ENCODE results near the gene TRIM43B.
A peak's percentile ranks its signal among the peaks of the same experiment; 100 is the strongest.
"Not testable (repeated sequence)": the region's sequence is repeated elsewhere in the genome, so short reads cannot be mapped to it uniquely, and the experiment has no call there.

Gene TRIM43B

DNA sequence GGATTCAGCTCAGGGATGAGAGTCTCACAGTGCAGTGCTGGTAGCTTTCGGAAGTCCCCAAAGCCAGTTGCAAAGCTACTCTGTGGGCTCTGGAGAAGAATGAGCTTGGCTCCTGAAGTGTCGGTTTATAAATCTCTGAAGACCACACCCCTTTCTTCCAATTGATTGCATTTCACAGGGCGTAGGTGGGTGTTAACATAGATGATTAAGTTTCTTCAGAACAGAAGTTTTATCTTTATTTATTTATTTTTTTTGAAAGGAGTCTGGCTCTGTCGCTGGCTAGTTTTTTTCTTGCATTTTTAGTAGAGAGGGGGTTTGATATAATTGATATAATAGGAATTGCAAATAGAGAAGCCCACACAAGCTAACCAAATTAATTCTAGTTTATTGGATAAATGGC lies at the start of gene TRIM43B:
Gene TRIM43B (minus strand): TSS at position 101 of the 400 bp plus-strand sequence. CDS start 2,040 bp downstream, outside the sequence.
- not testable (repeated sequence) for DNase-seq (ENCODE audit: low spot score)

- no peak for DNase-seq (ENCODE audit: low spot score)
Measured at GRCh38 chr2:95531254-95531771, 46.8 kb upstream of the TRIM43B start.

- no peak for DNase-seq (ENCODE audit: low spot score)
Measured at GRCh38 chr2:95530734-95531133, 46.2 kb upstream of the TRIM43B start.

DNA sequence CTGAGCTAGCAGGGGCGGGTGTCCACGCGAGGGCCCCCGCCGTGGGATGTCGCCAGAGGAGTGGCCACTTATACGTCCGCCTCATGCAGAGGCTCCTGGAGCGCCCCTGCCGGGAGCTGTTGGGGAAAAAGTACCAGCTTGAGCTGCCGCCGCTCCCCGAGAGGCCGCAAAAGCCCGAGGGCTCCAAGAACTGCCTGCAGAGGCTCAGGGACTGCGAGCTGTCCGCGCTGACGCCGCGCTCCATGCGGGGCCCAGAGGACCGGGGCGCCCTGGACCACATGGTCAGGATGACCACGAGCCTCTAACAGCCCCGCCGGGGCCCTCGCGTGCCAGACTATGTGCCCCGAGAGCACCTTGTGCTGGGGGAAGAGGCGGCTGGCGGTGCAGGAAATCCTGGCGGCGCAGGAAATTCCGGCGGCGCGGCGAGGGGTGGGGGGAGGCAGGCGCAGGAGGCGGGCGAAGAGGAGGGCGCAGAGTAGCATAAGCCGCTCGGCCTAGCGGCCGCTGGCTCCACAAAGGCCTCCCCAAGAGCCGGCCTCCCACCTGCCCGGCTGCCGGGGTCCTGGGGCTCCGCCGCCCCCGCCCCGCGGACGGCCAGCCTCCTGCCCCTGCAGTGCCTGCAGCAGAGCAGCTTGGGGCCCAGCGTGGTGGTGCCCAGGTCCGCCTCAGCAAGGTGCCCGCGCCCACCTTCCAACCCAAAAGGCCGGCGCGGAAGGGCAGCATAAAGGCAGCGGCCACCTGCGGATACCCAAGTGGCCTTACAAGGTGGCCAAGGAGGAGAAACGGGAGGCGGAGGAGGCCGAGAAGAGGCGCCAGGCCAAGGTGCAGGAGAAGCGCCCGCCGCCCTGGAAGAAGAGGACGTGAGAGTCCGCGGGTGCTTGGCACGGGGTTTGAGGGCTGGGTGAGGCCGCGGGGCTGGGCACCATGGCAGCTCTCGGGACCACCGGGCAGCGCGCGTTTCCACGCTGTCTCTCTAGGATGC lies 42.1 kb upstream of the TRIM43B start:
- DNase-seq (ENCODE audit: low spot score), result peak; percentile 72

DNA sequence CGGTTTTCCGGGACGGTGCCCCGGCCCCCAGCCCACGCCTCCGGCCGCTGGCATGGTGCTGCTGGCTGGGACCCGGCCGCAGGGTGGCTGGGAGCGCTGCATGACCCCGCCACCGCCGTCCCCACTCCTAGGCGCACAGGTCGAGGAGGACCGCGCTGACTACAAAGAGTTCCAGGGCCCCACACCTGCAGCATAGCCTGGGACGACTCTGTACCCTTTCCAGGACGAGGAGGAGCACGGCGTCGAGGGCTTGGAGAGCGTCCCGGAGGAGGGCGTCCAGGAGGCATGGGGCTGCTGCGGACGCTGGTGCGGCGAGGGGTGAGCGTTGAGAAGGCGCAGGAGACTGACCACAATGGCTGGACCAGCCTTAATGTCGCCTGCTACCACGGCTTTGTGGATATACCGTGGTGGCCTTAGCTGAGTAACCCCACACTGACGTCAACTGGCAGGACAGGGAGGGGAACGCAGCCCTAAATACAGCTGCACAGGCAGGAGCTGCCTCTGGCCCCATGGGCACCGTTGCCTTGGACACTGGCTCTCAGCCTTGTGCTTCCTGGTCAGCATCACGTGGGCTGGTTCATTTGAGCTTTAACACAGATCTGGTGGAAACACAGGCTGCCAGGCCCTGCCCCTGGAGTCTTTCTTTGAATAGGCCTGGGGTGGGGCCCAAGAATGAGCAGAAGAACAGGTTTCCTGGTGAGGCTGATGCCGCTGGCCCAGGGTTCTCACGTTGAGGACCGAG lies 40.9 kb upstream of the TRIM43B start:
- DNase-seq (ENCODE audit: low spot score), result peak; percentile 26

- no peak for DNase-seq (ENCODE audit: low spot score)
Measured at GRCh38 chr2:95524195-95524594, 39.6 kb upstream of the TRIM43B start.

DNA sequence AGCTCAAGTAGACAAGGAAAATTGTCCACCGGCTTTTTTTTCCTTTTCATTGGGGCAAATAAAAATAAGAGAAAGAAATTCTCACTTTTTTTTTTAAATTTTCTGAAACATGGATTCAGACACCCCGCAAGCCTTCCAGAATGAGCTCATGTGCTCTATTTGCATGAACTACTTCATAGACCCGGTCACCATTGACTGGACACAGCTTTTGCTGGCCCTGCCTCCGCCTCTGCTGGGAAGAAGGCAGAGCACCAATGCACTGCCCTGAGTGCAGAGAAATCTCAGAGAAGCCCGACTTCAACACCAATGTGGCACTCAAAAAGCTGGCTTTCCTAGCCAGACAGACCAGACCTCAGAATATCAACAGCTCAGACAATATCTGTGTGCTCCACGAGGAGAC lies 30.2 kb upstream of the TRIM43B start:
- no peak for DNase-seq (ENCODE audit: low spot score)

DNA sequence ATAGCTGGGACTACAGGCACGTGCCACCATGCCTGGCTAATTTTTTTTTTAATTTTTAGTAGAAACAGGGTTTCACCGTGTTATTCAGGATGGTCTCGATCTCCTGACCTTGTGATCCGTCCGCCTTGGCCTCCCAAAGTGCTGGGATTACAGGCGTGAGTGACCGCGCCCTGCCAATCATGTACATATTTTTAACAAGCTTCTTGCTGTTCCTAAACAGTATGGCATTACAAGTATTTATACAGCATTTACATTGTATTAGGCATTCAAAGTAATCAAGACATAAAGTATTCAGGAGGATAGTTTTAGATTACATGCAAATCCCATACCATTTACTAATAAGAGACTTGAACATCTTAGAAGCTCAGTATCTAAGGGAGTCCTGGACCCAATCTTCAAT lies 29.7 kb upstream of the TRIM43B start:
- not testable (repeated sequence) for DNase-seq (ENCODE audit: low spot score)

- DNase-seq (ENCODE audit: low spot score), result no peak
Measured at GRCh38 chr2:95509408-95509807, 24.9 kb upstream of the TRIM43B start.

GRCh38 chr2:95505222-95505621 lies 20.7 kb upstream of the TRIM43B start:
- DNase-seq (ENCODE audit: low spot score), result no peak

- DNase-seq (ENCODE audit: low spot score), result no peak
Measured at GRCh38 chr2:95500854-95501253, 16.3 kb upstream of the TRIM43B start.

DNA sequence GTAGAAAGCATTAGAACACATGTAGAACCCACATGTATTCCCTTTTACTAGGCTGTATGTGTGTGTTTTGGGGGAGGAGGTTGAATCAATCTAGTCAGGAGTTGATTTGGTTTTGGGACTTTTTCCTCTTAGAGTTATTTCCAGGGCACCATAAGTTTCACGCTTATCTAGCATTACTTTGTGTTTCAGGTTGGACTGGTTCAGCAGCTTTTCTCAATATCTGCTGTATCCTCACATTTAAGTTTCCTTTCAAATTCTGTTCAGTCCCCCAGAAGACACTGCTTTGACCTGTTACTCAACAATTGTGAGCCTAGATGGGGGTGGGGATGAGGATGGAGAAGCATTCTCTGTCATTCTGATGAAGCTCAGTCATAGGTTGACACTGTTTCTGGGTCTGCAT lies 7.5 kb upstream of the TRIM43B start:
- not testable (repeated sequence) for DNase-seq (ENCODE audit: low spot score)

- DNase-seq (ENCODE audit: low spot score), result not testable (repeated sequence)
Measured at GRCh38 chr2:95475025-95475424, 9.5 kb downstream of the TRIM43B start.

- not testable (repeated sequence) for DNase-seq (ENCODE audit: low spot score)
Measured at GRCh38 chr2:95467984-95468383, 16.6 kb downstream of the TRIM43B start.

DNA sequence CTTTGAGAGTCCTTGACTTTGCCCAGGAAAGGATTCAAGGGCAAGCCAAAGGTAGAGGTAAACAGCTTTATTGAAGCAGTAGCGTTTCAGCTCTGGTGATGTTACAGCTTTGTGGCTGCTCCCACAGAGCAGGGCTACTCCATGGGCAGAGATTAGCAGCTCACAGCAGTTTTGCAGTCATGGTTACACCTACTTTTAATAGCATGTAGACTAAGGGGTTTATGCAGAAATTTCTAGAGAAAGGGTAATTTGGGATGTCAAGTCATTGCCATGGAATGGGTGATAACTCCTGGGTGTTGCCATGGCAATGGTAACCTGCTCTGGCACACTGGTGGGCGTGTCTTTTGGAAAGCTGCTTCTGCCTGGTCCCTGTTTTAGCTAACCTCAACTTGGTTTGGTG lies 18.0 kb downstream of the TRIM43B start:
- not testable (repeated sequence) for DNase-seq (ENCODE audit: low spot score)

GRCh38 chr2:95463292-95463691 lies 21.3 kb downstream of the TRIM43B start:
- not testable (repeated sequence) for DNase-seq (ENCODE audit: low spot score)

GRCh38 chr2:95445317-95445716 lies 39.2 kb downstream of the TRIM43B start:
- not testable (repeated sequence) for DNase-seq (ENCODE audit: low spot score)

- not testable (repeated sequence) for DNase-seq (ENCODE audit: low spot score)
Measured at GRCh38 chr2:95442474-95443099, 42.0 kb downstream of the TRIM43B start.

- not testable (repeated sequence) for DNase-seq (ENCODE audit: low spot score)
Measured at GRCh38 chr2:95435872-95436209, 48.7 kb downstream of the TRIM43B start.

DNA sequence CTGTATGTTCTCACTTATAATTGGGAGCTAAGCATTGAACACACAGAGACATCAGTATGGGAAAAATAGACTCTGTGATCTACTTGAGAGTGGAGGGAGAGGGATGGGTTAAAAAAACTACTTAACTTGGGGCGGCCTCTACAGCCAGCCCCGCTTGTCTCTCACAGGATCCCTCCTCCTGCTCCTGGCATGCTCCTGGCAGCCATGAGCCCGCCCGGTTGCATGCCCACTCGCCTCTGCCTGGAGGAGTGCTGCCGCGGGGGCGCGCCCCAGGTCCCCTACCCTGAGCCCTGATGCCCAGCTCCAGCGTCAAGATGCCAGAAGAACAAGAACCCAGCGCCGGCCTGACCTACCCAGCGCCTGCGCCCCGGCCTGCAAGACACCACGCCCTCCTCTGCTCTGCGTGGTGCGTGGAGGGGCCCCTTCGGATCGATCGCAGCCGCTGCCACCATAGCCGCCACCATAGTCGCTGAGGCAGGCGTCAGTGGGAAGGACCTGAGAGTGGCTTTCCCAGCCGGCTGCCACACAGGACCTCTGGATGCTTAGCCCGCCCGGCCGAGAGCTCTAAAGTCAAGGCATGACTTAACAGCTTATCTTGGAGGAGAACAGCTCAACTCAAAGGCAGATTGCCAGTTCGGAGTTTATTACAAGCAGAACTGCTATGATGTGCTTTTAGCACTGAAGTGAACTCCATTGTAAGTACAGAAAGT lies 49.2 kb downstream of the TRIM43B start:
- not testable (repeated sequence) for DNase-seq (ENCODE audit: low spot score)

GRCh38 chr2:95434507-95435076 lies 50.0 kb downstream of the TRIM43B start:
- DNase-seq (ENCODE audit: low spot score), result not testable (repeated sequence)
